LNCaP clone FGC (cell line): ENCODE data around the gene PRAF2.

ENCODE experiments used
- DNase-seq: peaks from one replicate; pipeline ENCODE4 v3.0.0-alpha.2; 2011; ENCODE audit warnings: low read depth
- H3K4me3 ChIP-seq: 2 replicates; pipeline ENCODE4 v1.5.1; 2011; ENCODE audit warnings: mild to moderate bottlenecking, low read depth, low read length, control low read depth
- TF ChIP-seq, protein P1 (sequence below): IDR thresholded peaks from 2 replicates; pipeline ENCODE4 v1.5.1; 2012; ENCODE audit warnings: mild to moderate bottlenecking; ENCODE audit not compliant: control insufficient read depth, insufficient read depth; ENCODE audit errors: extremely low read depth

PRAF2 gene

DNA sequence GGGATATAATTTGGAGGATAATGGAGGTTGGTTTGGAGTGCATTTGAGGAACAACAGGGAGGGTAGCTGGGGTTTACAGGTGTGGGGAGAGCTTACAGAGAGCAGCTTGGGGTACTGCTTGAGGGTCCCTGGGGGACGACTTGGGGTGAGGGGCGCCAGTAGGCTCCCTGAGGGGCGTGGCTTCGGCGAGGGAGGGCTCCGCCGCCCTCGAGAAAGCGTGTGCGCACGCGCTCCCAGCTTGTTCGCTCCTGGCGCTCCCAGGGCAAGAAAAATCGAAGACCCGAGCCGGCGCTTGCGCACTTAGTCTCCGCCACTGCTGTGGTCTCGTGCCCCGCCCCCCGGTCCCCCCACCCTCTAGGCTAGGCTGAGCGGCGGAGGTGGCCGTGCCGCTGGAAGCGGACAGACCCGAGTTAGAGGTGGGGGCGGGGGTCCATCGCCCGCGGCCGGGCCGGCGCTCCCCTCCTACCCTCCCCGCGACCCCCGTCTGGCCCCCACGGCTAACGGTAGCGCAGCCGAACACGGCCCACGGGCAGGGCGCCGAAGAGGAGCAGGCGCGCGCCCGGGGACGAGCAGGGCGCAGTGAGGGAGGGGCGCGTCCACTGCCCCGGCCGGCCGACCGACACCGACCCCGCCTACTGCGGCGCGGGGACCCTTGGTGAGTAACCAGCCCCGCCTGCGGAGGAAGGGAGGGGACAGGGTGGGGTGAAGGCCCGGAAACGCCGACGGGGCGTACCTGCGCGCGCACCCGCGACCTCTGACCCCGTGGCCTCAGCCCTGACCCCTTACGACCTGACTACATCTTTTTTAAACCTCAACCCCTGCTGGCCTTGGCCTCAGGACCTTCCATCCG lies 20.4 kb downstream of the PRAF2 start:
- no peak for DNase-seq

GRCh38 chrX:49043987-49044281 lies 29.9 kb downstream of the PRAF2 start:
- no peak for DNase-seq
- peak overlapping the region; percentile 44 for H3K4me3 ChIP-seq
- TF ChIP-seq, protein P1, sequence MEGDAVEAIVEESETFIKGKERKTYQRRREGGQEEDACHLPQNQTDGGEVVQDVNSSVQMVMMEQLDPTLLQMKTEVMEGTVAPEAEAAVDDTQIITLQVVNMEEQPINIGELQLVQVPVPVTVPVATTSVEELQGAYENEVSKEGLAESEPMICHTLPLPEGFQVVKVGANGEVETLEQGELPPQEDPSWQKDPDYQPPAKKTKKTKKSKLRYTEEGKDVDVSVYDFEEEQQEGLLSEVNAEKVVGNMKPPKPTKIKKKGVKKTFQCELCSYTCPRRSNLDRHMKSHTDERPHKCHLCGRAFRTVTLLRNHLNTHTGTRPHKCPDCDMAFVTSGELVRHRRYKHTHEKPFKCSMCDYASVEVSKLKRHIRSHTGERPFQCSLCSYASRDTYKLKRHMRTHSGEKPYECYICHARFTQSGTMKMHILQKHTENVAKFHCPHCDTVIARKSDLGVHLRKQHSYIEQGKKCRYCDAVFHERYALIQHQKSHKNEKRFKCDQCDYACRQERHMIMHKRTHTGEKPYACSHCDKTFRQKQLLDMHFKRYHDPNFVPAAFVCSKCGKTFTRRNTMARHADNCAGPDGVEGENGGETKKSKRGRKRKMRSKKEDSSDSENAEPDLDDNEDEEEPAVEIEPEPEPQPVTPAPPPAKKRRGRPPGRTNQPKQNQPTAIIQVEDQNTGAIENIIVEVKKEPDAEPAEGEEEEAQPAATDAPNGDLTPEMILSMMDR: no peak

More for the DNA sequence above, 20.4 kb downstream of the PRAF2 start:
- peak overlapping the region; percentile 48 for H3K4me3 ChIP-seq
- TF ChIP-seq, protein P1: no peak

- TF ChIP-seq, protein P1: peak; percentile 63
- DNase-seq: peak; percentile 97
- peak within 1 kb of the TSS; percentile 72 for H3K4me3 ChIP-seq
Measured at GRCh38 chrX:49043220-49043986, 30.4 kb downstream of the PRAF2 start, which contains the start of gene TFE3. Gene TFE3, minus strand, starts transcription at chrX:49043357. Its CDS starts 131 bp downstream, at chrX:49043226.

DNA sequence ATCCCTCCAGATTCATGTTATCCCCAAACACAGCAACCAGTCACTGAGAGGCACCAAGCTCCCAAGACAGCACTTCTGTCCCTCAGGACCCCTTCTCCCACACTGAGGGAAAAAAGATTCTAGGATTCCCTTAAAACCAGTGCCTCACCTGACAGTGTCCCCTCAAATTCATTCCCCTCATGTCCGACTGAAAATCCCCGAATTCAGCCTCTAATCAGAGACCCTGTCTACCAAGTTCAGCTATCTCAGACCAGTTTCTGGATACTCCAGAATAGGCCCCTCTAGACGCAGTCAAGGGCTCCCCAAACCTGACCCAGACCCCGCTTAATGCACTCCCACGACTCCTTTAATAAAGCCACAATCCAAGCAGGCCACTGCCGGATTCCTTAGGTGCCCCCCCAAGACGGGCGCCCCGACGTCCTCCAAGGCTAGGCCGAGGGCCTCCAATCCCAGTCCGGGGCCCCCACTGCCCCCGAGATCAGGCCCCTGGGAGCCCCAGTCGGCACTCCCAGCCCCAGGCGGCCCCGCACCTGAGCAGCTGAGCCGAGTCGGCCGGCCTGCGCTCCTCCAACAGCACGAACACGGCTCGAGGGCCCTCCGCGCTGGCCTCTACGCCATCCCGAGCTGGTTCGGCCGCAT lies 31.1 kb downstream of the PRAF2 start:
- no peak for DNase-seq

GRCh38 chrX:49041744-49042580 lies 31.8 kb downstream of the PRAF2 start:
- TF ChIP-seq, protein P1: no peak
- DNase-seq: no peak
- H3K4me3 ChIP-seq: peak overlapping the region; percentile 72

More for the DNA sequence above, 31.1 kb downstream of the PRAF2 start:
- TF ChIP-seq, protein P1: no peak
- H3K4me3 ChIP-seq: peak overlapping the region; percentile 72

DNA sequence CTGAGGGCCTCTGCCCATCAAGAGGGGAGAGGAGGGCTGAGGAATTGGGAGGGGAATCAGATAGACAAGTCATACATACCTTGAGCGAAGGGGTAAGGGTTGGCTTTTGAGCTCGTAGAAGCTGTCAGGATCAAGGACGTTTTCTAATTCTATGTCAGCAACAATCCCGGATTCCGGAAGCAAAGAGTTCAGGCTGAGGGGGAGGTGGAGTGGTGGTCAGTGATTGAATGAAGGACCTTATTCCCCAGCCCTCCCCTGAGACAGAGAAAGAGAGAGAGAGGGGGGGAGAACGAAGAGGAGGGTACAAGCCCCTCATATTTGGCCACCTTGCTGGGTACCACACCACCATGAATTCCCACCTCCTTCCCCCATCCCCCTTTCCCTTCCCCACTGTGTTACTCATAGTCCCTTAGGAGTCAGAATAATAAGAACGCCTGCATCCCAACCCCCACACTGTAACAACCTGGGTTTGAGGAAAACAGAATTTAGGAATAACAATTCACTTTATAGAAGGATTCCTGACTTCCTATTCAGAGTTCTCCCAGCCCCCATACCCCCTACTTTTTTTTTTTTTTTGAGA lies 33.3 kb downstream of the PRAF2 start:
- TF ChIP-seq, protein P1: no peak
- H3K4me3 ChIP-seq: no peak overlapping the region
- no peak for DNase-seq
